Esophagus muscularis mucosa (tissue), 4 donors: ENCODE measurements around the gene BICC1. TPM values are rescaled to one million over a fixed set of nuclear protein-coding genes. Genes with fewer than 3 reads are reported as not detected.

Source experiments
- DNase-seq: peaks from one replicate; pipeline ENCODE4 v3.0.0-alpha.2; 2017; ENCODE audit errors: extremely low spot score
- H3K27ac ChIP-seq, 4 donors: fragments of 200-600 bp; sonication (generic); replicated peaks in 1 of 4; 1 replicate in 3 of 4; 2 replicates in 1 of 4; pipeline ENCODE4 v1.5.1; 2016 to 2019; ENCODE audit warnings: mild to moderate bottlenecking in 1 of 4
- H3K27me3 ChIP-seq, 4 donors: fragments of 200-600 bp; sonication (generic); one replicate each; pipeline versions ENCODE4 v1.5.1 to v1.6.0; 2016 to 2019
- H3K36me3 ChIP-seq, 4 donors: fragments of 200-600 bp; sonication (generic); one replicate each; pipeline ENCODE4 v1.5.1; 2016 to 2019
- H3K4me1 ChIP-seq, 4 donors: fragments of 200-600 bp; sonication (generic); one replicate each; pipeline ENCODE4 v1.5.1; 2016 to 2019
- H3K4me3 ChIP-seq, 4 donors: fragments of 200-600 bp; sonication (generic); 1 replicate in 2 of 4; 2 replicates in 2 of 4; pipeline ENCODE4 v1.5.1; 2016 to 2019; ENCODE audit warnings: mild to moderate bottlenecking in 4 of 4, moderate library complexity in 1 of 4
- H3K9me3 ChIP-seq, 4 donors: fragments of 200-600 bp; sonication (generic); 1 replicate in 3 of 4; 2 replicates in 1 of 4; pipeline ENCODE4 v1.5.1; 2016 to 2019
- EP300 ChIP-seq: sonication (generic); formaldehyde crosslinking; IDR thresholded peaks from one replicate; pipeline ENCODE4 v1.6.1; 2017; ENCODE audit warnings: antibody characterized with exemption
- POLR2A ChIP-seq: fragments of 450-650 bp; IDR thresholded peaks from one replicate; pipeline ENCODE4 v1.6.1; 2017; ENCODE audit warnings: antibody characterized with exemption, moderate library complexity, mild to moderate bottlenecking, low read depth
- POLR2AphosphoS5 ChIP-seq, 2 donors: sonication (generic); formaldehyde crosslinking; IDR thresholded peaks; one replicate each; pipeline ENCODE4 v1.6.1; 2017; ENCODE audit warnings: antibody characterized with exemption in 2 of 2
- WGBS: methylation state at CpG from one replicate; pipeline ENCODE4 v1.1.5; 2018; 5-methylcytosine and 5-hydroxymethylcytosine counted together
- intact Hi-C: fragments of 100-400 bp; cut with DNase I; formaldehyde crosslinking; loops from one replicate; pipeline ENCODE4 v1.15.1; 2023
- total RNA-seq, 4 donors: library from RNA; depleted of rRNA; stranded (reverse); fragments of >200 nt; gene quantifications; one replicate each; pipeline versions ENCODE4 v1.1.0 to v1.2.1, GENCODE V29; 2016
- TF ChIP-seq, protein P1 (sequence below), 3 experiments: fragments of 200-600 bp in 2 of 3; fragments of 450-650 bp in 1 of 3; sonication (generic) in 2 of 3; IDR thresholded peaks; one replicate each; pipeline ENCODE4 v1.5.1; 2017 to 2019; ENCODE audit warnings: antibody characterized with exemption in 3 of 3, mild to moderate bottlenecking in 2 of 3, moderate library complexity in 1 of 3

BICC1 gene
- total RNA-seq, 4 donors from 2014 or later: 19.1 to 24.9 (median 20.5) TPM

DNA sequence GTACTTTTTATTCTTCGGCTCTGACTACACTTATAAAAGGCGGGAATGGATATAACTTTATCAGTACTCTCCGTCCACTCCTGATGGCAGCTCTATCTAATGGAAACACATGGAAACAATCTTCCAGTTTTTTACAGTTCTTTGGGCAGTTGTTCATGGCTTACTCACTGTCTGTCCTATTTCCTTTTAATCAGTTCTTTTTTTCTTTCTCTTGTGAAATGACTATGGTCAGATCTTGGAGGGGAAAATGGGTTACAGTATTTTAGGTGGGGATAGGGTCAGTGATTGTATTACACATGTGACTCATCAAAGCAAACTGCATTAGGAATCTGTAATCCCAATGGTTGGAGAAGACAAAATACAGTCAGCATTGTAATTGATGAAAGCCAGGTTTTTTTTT is 112.4 kb downstream of the BICC1 start:
- Histone ChIP-seq H3K4me1 (no peaks in the 10 kb centered on the region), H3K9me3 (no peaks in the 10 kb centered on the region), H3K27ac (no peak overlapping the region), H3K27me3 (no peaks in the 10 kb centered on the region), H3K4me3 (no peak overlapping the region), H3K36me3 (no peaks in the 10 kb centered on the region)
- intact Hi-C loops: no loop called here
- TF ChIP-seq, protein P1, sequence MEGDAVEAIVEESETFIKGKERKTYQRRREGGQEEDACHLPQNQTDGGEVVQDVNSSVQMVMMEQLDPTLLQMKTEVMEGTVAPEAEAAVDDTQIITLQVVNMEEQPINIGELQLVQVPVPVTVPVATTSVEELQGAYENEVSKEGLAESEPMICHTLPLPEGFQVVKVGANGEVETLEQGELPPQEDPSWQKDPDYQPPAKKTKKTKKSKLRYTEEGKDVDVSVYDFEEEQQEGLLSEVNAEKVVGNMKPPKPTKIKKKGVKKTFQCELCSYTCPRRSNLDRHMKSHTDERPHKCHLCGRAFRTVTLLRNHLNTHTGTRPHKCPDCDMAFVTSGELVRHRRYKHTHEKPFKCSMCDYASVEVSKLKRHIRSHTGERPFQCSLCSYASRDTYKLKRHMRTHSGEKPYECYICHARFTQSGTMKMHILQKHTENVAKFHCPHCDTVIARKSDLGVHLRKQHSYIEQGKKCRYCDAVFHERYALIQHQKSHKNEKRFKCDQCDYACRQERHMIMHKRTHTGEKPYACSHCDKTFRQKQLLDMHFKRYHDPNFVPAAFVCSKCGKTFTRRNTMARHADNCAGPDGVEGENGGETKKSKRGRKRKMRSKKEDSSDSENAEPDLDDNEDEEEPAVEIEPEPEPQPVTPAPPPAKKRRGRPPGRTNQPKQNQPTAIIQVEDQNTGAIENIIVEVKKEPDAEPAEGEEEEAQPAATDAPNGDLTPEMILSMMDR (IDR thresholded peaks at IDR 0.05): no peak
- TF ChIP-seq EP300 (no peak), POLR2AphosphoS5 (IDR thresholded peaks at IDR 0.05) (no peak), POLR2A (no peak)
- 79% methylated on average over 3 of the region's 3 CpGs for WGBS
- no peak for DNase-seq

DNA sequence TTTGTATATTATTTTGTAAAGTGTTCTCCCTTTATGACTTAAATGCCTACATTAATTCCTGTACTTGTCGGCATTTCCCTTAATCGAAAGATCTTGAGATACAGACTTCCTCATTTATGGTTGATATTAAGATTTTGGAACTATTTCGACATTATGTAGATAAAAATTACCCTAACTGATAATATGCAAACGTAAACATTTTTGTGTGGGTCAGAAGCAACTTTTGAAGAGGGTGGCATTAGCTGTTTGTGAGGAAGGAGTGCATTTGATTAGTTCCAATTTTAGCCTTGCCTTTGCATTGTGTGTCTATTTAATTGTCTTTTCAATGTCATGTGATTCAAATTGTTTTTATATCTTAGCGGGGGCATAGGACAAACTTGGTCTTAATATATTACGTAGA is 114.7 kb downstream of the BICC1 start:
- Histone ChIP-seq H3K4me3 (no peak overlapping the region), H3K9me3 (no peaks in the 10 kb centered on the region), H3K27ac (no peak overlapping the region), H3K36me3 (no peaks in the 10 kb centered on the region), H3K27me3 (no peaks in the 10 kb centered on the region), H3K4me1 (no peaks in the 10 kb centered on the region)
- DNase-seq: no peak
- no peak for TF ChIP-seq POLR2AphosphoS5 (IDR thresholded peaks at IDR 0.05)
- no peak for TF ChIP-seq POLR2A
- TF ChIP-seq, protein P1 (IDR thresholded peaks at IDR 0.05): no peak
- TF ChIP-seq EP300: no peak
- intact Hi-C loops: no loop called here
- WGBS: 89% methylated on average over 6 of the region's 6 CpGs

DNA sequence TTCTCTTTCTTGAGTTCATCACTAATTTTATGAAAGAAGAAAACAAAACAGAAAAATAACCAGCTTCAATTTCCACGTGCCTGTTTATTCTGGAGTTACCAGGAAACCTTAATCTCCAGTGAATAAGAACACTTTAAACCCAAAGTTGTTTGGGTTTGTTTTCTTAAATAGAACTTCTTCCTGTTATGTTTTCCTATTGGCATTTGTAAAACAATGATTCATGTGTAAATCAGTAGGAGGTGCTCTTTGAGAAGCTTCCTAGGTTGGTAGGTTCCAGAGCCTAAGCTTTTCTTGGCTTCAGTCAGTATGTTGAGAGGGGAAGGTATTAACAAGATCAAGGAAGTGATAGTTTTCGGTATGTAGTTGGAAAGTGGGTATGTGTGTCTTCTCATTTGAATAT is 119.0 kb downstream of the BICC1 start:
- Histone ChIP-seq H3K27me3 (no peaks in the 10 kb centered on the region), H3K4me3 (no peak overlapping the region), H3K4me1 (peaks cover 0 to 2% (median under 1%) of the 10 kb centered on the region in 4 donors), H3K36me3 (no peaks in the 10 kb centered on the region), H3K27ac (no peak overlapping the region), H3K9me3 (no peaks in the 10 kb centered on the region)
- DNase-seq: no peak
- TF ChIP-seq POLR2AphosphoS5 (IDR thresholded peaks at IDR 0.05): no peak
- TF ChIP-seq, protein P1 (IDR thresholded peaks at IDR 0.05): no peak
- TF ChIP-seq POLR2A: no peak
- no peak for TF ChIP-seq EP300
- intact Hi-C loops: no loop called here
- 62% methylated on average over 2 of the region's 2 CpGs for WGBS

DNA sequence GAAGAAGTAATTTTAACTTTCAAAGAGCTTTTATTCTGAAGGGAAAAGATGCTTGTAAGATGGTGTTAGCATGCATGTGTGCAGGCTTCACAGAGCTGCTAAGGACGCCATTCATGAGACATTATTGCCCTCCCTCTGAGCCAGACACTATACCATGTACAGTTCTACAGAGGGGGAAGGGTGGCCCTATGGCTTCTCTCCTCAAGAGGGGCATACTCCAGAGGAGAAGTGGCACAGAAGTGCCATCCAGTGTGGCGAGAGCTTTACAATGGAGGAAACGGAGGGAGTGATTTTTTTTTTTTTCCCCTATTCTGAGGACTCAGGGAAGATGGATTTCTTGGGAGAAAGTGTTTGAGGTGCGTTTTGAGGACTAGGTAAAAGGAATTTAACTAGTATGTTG is 119.5 kb downstream of the BICC1 start:
- WGBS: 87% methylated on average over 4 of the region's 4 CpGs
- no peak for TF ChIP-seq EP300
- TF ChIP-seq POLR2AphosphoS5 (IDR thresholded peaks at IDR 0.05): no peak
- TF ChIP-seq, protein P1 (IDR thresholded peaks at IDR 0.05): no peak
- no peak for TF ChIP-seq POLR2A
- H3K27ac ChIP-seq: no peak overlapping the region
- DNase-seq: no peak
- peaks cover 0 to 6% (median 1%) of the 10 kb centered on the region in 4 donors for H3K4me1 ChIP-seq
- no peaks in the 10 kb centered on the region for H3K27me3 ChIP-seq
- intact Hi-C loops: no loop called here
- H3K9me3 ChIP-seq: no peaks in the 10 kb centered on the region
- no peak overlapping the region for H3K4me3 ChIP-seq
- no peaks in the 10 kb centered on the region for H3K36me3 ChIP-seq

DNA sequence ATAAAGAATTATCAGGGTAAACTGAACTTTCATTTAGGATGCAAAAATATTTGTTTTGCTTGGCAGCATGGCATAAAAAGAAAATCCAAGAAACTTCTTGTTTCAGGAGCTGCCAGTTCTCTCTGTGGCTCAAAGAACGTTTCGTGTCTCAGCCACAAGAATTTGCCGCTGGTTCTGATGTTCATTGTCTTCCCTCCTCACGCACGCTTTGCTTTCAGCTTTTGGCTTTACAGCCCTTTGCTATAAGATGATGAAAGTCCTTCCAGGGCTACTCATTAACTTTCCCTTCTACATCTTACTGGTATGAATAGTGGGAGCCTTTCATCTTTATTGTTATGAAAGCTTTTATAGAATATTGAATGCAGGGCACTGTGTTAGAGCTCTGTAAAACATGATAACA is 124.7 kb downstream of the BICC1 start:
- Histone ChIP-seq H3K9me3 (no peaks in the 10 kb centered on the region), H3K27me3 (no peaks in the 10 kb centered on the region), H3K4me3 (no peak overlapping the region), H3K4me1 (peaks cover 0 to 38% (median 28%) of the 10 kb centered on the region in 4 donors), H3K36me3 (no peaks in the 10 kb centered on the region), H3K27ac (no peak overlapping the region)
- intact Hi-C loops: no loop called here
- WGBS: 76% methylated on average over 5 of the region's 5 CpGs
- TF ChIP-seq POLR2AphosphoS5 (IDR thresholded peaks at IDR 0.05) (no peak), POLR2A (no peak), EP300 (no peak)
- TF ChIP-seq, protein P1 (IDR thresholded peaks at IDR 0.05): no peak
- DNase-seq: no peak
